DMS79 (cell line): ENCODE results near the gene CDC42EP5.
A peak's percentile ranks its signal among the peaks of the same experiment; 100 is the strongest.

ENCODE experiments used
- DNase-seq: peaks from one replicate; lab custom pipeline; 2025; lab: John Stamatoyannopoulos, UW

CDC42EP5 gene

GRCh38 chr19:54428323-54429175 lies 44.5 kb downstream of the CDC42EP5 start:
- DNase-seq: no peak

GRCh38 chr19:54427586-54427985 lies 45.5 kb downstream of the CDC42EP5 start:
- DNase-seq: no peak

GRCh38 chr19:54426291-54426931 lies 46.7 kb downstream of the CDC42EP5 start:
- DNase-seq: peak; percentile 22

GRCh38 chr19:54425382-54425723 lies 47.7 kb downstream of the CDC42EP5 start:
- no peak for DNase-seq

- no peak for DNase-seq
Observed at GRCh38 chr19:54424660-54425381, 48.3 kb downstream of the CDC42EP5 start.

- no peak for DNase-seq
Observed at GRCh38 chr19:54424201-54424600, 48.9 kb downstream of the CDC42EP5 start.

- DNase-seq: no peak
Observed at GRCh38 chr19:54422136-54422535, 51.0 kb downstream of the CDC42EP5 start.

- no peak for DNase-seq
Observed at GRCh38 chr19:54421521-54421920, 51.6 kb downstream of the CDC42EP5 start.

- no peak for DNase-seq
Observed at GRCh38 chr19:54421169-54421516, 52.0 kb downstream of the CDC42EP5 start.

- DNase-seq: no peak
Observed at GRCh38 chr19:54420383-54421168, 52.5 kb downstream of the CDC42EP5 start.

GRCh38 chr19:54420068-54420382 lies 53.1 kb downstream of the CDC42EP5 start:
- no peak for DNase-seq

GRCh38 chr19:54418930-54419800 lies 53.9 kb downstream of the CDC42EP5 start:
- DNase-seq: no peak

- no peak for DNase-seq
Observed at GRCh38 chr19:54418030-54418929, 54.8 kb downstream of the CDC42EP5 start.

GRCh38 chr19:54416695-54417491 lies 56.2 kb downstream of the CDC42EP5 start:
- no peak for DNase-seq

GRCh38 chr19:54415901-54416673 lies 57.0 kb downstream of the CDC42EP5 start:
- DNase-seq: no peak

GRCh38 chr19:54415208-54415900 lies 57.7 kb downstream of the CDC42EP5 start, which contains the start of gene TTYH1:
Gene TTYH1 (plus strand): TSS chr19:54415464. CDS start chr19:54415553, 89 bp downstream.
- no peak for DNase-seq
